ENCODE data around the gene BPIFB2.

- TF ChIP-seq CTCF (optimal IDR thresholded peaks at IDR 0.05 in 1 of 3, IDR thresholded peaks at IDR 0.05 in 1 of 3, conservative IDR thresholded peaks at IDR 0.05 in 1 of 3; ENCODE audit: extremely low read depth in 1 of 3, insufficient read depth in 2 of 3, low read length in 3 of 3) (no peak), EZH2 (IDR thresholded peaks at IDR 0.05; ENCODE audit: low read length) (no peak)
Measured at GRCh38 chr20:33063271-33063670, 55.8 kb downstream of the BPIFB2 start.

All from keratinocyte (primary cell).